Astrocyte (in vitro differentiated cells and primary cell): ENCODE data around the gene MMP14.

Experiments used
- EZH2 ChIP-seq: IDR thresholded peaks from 2 replicates; pipeline ENCODE4 v1.6.1; 2012; ENCODE audit warnings: mild to moderate bottlenecking, low read length, inconsistent platforms; ENCODE audit not compliant: insufficient read depth
- TF ChIP-seq, protein P1 (sequence below): IDR thresholded peaks from 2 replicates; pipeline ENCODE4 v1.5.1; 2011; ENCODE audit warnings: low read depth, mild to moderate bottlenecking, inconsistent platforms, low read length, moderate library complexity; ENCODE audit not compliant: insufficient read depth

GRCh38 chr14:22854963-22855724, 18.8 kb downstream of the MMP14 start:
- TF ChIP-seq EZH2, result no peak
- TF ChIP-seq, protein P1, sequence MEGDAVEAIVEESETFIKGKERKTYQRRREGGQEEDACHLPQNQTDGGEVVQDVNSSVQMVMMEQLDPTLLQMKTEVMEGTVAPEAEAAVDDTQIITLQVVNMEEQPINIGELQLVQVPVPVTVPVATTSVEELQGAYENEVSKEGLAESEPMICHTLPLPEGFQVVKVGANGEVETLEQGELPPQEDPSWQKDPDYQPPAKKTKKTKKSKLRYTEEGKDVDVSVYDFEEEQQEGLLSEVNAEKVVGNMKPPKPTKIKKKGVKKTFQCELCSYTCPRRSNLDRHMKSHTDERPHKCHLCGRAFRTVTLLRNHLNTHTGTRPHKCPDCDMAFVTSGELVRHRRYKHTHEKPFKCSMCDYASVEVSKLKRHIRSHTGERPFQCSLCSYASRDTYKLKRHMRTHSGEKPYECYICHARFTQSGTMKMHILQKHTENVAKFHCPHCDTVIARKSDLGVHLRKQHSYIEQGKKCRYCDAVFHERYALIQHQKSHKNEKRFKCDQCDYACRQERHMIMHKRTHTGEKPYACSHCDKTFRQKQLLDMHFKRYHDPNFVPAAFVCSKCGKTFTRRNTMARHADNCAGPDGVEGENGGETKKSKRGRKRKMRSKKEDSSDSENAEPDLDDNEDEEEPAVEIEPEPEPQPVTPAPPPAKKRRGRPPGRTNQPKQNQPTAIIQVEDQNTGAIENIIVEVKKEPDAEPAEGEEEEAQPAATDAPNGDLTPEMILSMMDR, result no peak
